NCI-H2227 treated with DMSO at 0.1 percent for 48 hours (cell line): ENCODE data around the gene NFKB1.

Source experiments
- DNase-seq: peaks from one replicate; lab custom pipeline; 2025; lab: John Stamatoyannopoulos, UW

NFKB1 gene

GRCh38 chr4:102625232-102625930 is 124.2 kb downstream of the NFKB1 start:
- no peak for DNase-seq

DNA sequence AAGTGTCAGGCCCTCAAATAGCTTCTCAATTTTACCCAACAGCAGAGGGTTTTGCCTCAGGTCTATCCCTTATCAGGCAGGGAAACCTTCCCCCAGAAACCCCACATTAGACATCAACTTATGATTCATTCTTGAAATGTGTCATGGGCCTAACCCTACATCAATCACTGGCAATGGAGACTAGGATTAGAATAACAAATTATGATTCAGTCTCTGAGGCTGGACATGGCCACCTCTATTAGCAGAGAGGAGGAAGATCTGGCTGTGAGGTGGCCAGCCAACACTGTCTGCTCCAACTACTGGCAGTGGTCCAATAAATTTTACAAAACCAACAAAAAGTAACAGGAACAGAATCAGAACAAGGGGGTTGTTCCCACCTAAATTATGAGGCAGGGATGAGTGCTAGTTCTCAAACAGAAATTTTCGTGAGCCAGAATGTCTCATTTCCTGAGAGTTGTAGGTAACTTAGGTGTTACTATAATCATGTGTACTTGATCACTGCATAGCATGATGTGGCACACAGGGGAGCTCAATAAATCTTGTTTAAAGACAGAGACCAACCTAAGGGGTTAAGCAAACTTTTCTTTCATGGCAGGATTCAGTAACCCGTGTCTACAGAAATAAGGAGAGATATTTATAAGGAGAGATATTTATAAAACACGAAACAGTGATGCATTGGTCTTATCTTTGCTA is 126.8 kb downstream of the NFKB1 start:
- DNase-seq, result no peak

GRCh38 chr4:102629673-102630072 is 128.5 kb downstream of the NFKB1 start:
- no peak for DNase-seq

- DNase-seq, result no peak
Measured at GRCh38 chr4:102631616-102632015, 130.5 kb downstream of the NFKB1 start.

- DNase-seq, result no peak
Measured at GRCh38 chr4:102632241-102633065, 131.3 kb downstream of the NFKB1 start.

GRCh38 chr4:102633100-102633499 is 131.9 kb downstream of the NFKB1 start:
- no peak for DNase-seq

- DNase-seq, result no peak
Measured at GRCh38 chr4:102637391-102637790, 136.2 kb downstream of the NFKB1 start.

DNA sequence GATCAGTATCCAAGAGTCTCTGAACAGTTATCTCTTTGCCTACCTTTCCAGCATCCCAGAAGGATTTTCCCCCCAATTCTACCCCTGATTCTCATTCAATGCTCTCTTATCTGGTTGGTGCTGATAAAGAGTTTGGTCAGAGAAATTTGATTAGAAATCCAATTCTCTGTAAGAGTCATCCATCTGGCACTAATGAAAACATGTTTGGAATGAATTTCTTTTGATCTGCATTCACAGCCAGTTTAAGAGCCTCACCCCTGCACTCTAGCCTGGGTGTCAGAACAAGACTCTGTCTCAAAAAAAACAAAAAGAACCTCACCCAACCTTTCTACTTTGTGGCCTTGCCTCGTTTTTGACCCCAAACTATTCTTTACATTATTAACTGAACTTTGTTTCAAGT is 137.5 kb downstream of the NFKB1 start:
- no peak for DNase-seq

DNA sequence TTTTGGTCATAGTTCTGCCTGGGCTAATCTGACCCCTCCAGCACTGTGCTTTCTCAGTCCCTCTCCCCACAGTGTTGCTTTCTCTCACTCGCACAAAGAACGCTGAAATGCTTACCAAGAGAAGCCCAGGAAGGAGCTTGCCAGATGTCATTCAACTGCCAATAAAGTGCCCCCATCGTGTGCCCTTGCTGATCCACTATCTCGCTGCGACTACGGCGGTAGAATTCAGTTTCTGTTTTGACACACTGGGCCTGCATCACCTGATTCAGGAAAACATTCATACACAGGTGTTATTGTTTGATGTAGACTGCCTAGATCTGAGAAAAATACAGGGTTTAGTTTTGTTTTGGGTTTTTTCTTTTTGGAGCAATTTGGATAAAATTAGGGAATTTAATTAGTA is 138.4 kb downstream of the NFKB1 start:
- DNase-seq, result no peak

DNA sequence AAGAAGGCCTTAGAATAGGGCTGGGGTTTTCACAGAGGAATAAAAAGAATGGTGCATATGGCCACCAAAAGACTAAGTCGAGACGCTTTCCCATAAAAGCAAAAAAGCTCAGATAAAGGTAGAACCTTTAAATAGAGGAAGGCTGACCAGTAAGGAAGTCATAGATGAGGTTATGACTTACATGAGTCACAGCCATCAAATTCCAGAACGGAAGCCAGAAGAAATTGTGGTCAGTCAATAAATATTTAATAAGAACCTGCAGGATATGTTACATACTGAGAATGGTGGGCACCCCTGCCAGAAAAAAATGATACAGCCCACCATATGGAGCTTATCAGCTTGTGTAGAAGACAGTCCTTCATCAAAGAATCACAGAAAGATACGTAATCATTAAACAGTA is 139.5 kb downstream of the NFKB1 start:
- DNase-seq, result no peak

- DNase-seq, result no peak
Measured at GRCh38 chr4:102641793-102642192, 140.6 kb downstream of the NFKB1 start.

DNA sequence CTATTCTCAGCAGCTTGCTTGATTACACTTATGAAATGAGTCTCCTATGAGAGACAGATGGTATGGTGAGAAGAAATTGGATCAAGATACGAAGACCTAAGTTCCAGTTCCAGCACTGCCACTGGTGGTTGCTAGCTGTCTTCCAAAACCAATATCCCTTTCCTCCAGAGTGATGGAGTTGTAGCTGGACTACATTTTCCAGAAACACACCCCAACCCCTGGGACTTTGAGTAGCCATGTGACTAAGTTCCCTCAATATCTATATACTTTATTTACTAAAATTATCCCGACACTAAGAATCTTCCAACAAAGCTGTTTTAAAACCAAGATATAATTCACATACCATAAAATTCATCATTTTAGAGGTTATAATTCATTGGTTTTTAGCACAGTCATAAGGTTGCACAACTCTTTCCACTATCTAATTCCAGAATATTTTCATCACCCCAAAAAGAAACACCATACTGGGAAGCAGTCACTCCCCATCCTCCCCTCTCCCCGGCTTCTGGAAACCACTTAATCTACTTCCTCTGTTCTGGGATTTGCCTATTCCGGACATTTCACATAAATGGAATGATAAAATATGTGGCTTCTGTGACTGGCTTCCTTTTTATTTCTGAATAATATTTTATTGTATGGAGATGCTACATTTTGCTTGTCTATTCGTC is 141.6 kb downstream of the NFKB1 start:
- DNase-seq, result no peak

GRCh38 chr4:102647117-102647516 is 146.0 kb downstream of the NFKB1 start:
- no peak for DNase-seq

DNA sequence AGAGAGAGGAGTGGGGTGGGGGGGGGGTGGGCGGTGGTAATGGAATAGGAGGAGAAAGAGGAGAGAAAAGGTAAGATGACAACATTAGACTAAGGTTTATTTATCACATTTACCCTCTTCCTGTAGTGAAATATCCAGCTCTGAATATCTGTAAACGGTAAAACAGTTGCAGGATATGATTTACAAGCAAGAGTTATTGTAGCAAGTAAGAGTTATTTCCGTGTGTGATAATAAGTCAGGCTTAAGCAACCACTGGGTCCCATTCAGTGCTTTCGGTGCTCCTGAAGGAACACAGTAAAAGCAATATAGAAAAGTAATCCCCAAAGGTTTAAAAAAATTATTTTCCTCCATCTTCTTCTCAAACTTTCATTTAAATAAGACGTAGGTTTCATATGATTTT is 156.0 kb downstream of the NFKB1 start:
- DNase-seq, result no peak

DNA sequence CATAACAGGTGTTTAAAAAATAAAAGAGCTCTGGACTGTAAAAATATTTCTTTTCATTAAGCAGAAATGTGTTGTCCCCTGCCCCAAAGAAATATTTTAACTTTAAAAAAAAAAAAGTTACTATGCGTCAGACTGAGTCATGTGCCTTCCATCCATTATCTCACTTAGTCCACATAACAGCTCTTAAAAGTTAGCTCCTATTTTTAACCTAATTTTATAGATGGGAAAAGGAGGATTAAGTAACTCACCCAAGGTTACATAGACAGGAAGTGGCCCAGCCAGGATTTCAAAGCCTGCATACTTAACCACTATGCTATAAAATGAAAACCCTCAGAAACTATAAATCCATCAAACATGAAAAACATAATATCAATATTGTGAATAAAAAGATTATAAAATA is 161.9 kb downstream of the NFKB1 start:
- no peak for DNase-seq

GRCh38 chr4:102665527-102665926 is 164.4 kb downstream of the NFKB1 start:
- DNase-seq, result no peak
